ENCODE data around the gene PRKCZ.

PRKCZ gene

GRCh38 chr1:2215329-2215728 is 165.1 kb downstream of the PRKCZ start:
- no peak for TF ChIP-seq CTCF (conservative IDR thresholded peaks at IDR 0.05; ENCODE audit: low read depth, low read length)
- no peak overlapping the region for H3K4me3 ChIP-seq (ENCODE audit: low read depth, low read length)
- DNase-seq (ENCODE audit: low read depth): no peak

GRCh38 chr1:2215909-2216766 is 165.9 kb downstream of the PRKCZ start:
- H3K4me3 ChIP-seq (ENCODE audit: low read depth, low read length): no peak overlapping the region
- TF ChIP-seq CTCF (conservative IDR thresholded peaks at IDR 0.05; ENCODE audit: low read depth, low read length): no peak

GRCh38 chr1:2216767-2217058 is 166.5 kb downstream of the PRKCZ start:
- no peak for DNase-seq (ENCODE audit: low read depth)
- no peak overlapping the region for H3K4me3 ChIP-seq (ENCODE audit: low read depth, low read length)
- no peak for TF ChIP-seq CTCF (conservative IDR thresholded peaks at IDR 0.05; ENCODE audit: low read depth, low read length)

More at GRCh38 chr1:2215909-2216766, 165.9 kb downstream of the PRKCZ start:
- DNase-seq (ENCODE audit: low read depth): no peak

- no peak overlapping the region for H3K4me3 ChIP-seq (ENCODE audit: low read depth, low read length)
- no peak for DNase-seq (ENCODE audit: low read depth)
- TF ChIP-seq CTCF (conservative IDR thresholded peaks at IDR 0.05; ENCODE audit: low read depth, low read length): no peak
Observed at GRCh38 chr1:2221271-2221670, 171.1 kb downstream of the PRKCZ start.

- no peak for TF ChIP-seq CTCF (conservative IDR thresholded peaks at IDR 0.05; ENCODE audit: low read depth, low read length)
- H3K4me3 ChIP-seq (ENCODE audit: low read depth, low read length): no peak overlapping the region
- no peak for DNase-seq (ENCODE audit: low read depth)
Observed at GRCh38 chr1:2224170-2224584, 174.0 kb downstream of the PRKCZ start.

- DNase-seq (ENCODE audit: low read depth): no peak
- TF ChIP-seq CTCF (conservative IDR thresholded peaks at IDR 0.05; ENCODE audit: low read depth, low read length): no peak
- no peak overlapping the region for H3K4me3 ChIP-seq (ENCODE audit: low read depth, low read length)
Observed at GRCh38 chr1:2224631-2225428, 174.6 kb downstream of the PRKCZ start.

Data from choroid plexus epithelial cell (primary cell).